ENCODE measurements around the gene KRT6A. TPM values are rescaled to one million over a fixed set of nuclear protein-coding genes. Genes with fewer than 3 reads are reported as not detected.

The KRT6A gene
- total RNA-seq, 2 donors from 2014 or later, result not detected

DNA sequence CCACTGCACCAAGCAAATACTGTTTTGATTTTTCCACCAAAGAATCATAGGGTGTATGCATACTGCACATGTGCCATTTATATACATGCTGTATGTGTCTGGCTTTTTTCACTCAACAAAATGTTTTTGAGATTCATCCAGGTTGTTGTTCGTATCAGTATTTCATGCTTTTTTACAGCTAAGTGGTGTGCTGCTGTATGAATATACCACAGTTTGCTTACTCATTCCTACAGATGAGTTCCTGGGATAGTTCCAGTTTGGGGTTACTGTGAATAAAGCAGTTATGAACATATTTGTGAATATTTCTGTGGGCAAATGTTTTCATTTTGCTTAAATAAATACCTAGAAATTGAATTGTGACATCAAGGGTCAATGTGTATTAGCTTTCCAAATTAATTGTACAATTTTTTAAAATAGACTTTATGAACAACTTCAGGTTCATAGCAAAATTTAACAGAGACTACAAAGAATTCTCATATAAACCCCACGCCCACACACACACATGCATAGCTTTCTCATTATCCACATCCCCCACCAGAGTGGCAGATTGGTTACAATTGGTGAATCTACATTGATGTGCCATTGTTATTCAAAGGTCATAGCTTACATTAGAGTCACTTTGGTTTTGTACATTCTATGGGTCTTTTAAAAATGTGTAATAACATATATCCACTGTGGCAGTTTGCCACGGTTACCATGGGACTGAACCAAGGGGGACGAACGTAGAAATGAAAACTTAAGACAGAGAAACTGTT, 6.9 kb upstream of the KRT6A start:
- TF ChIP-seq, protein P1, sequence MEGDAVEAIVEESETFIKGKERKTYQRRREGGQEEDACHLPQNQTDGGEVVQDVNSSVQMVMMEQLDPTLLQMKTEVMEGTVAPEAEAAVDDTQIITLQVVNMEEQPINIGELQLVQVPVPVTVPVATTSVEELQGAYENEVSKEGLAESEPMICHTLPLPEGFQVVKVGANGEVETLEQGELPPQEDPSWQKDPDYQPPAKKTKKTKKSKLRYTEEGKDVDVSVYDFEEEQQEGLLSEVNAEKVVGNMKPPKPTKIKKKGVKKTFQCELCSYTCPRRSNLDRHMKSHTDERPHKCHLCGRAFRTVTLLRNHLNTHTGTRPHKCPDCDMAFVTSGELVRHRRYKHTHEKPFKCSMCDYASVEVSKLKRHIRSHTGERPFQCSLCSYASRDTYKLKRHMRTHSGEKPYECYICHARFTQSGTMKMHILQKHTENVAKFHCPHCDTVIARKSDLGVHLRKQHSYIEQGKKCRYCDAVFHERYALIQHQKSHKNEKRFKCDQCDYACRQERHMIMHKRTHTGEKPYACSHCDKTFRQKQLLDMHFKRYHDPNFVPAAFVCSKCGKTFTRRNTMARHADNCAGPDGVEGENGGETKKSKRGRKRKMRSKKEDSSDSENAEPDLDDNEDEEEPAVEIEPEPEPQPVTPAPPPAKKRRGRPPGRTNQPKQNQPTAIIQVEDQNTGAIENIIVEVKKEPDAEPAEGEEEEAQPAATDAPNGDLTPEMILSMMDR (IDR thresholded peaks at IDR 0.05), result no peak
- no peak overlapping the region for H3K9ac ChIP-seq (ENCODE audit: low read depth in 2 of 2, low read length in 2 of 2)
- DNase-seq, result no peak
- H3K27me3 ChIP-seq, result no peaks in the 10 kb centered on the region
- H3K9me3 ChIP-seq, result no peaks in the 10 kb centered on the region
- intact Hi-C loops (cut with DNase I), result no loop called here
- no peak overlapping the region for H3K4me3 ChIP-seq
- H3K4me1 ChIP-seq, result no peaks in the 10 kb centered on the region
- H3K36me3 ChIP-seq, result no peaks in the 10 kb centered on the region
- no peak overlapping the region for H3K27ac ChIP-seq

DNA sequence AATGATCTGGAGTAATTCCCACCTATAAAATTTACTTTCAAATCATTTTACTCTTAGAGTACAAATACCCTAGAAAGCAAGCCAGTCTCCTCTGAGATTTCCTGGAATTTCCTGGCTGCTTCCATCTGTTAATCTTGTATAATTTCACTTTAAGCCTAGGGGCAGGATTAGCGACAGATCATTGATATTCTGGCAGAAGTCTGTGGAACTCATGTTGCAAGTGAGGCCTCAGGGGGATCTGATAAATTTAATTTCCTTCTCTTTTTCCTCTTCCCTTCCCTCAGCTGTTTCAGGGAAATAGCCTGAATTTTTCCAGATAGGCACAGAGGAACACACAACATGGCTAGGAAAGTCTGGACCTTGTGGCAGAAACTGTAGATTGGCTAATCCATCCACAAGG, 5.9 kb upstream of the KRT6A start:
- no peak overlapping the region for H3K4me3 ChIP-seq
- no peaks in the 10 kb centered on the region for H3K27me3 ChIP-seq
- no peaks in the 10 kb centered on the region for H3K4me1 ChIP-seq
- no peaks in the 10 kb centered on the region for H3K9me3 ChIP-seq
- H3K9ac ChIP-seq (ENCODE audit: low read depth in 2 of 2, low read length in 2 of 2), result no peak overlapping the region
- no peak for DNase-seq
- H3K36me3 ChIP-seq, result no peaks in the 10 kb centered on the region
- TF ChIP-seq, protein P1 (IDR thresholded peaks at IDR 0.05), result no peak
- intact Hi-C loops (cut with DNase I), result no loop called here
- no peak overlapping the region for H3K27ac ChIP-seq

- H3K4me1 ChIP-seq, result no peaks in the 10 kb centered on the region
- TF ChIP-seq, protein P1 (IDR thresholded peaks at IDR 0.05), result no peak
- H3K9me3 ChIP-seq, result no peaks in the 10 kb centered on the region
- intact Hi-C loops (cut with DNase I), result no loop called here
- H3K9ac ChIP-seq (ENCODE audit: low read depth in 2 of 2, low read length in 2 of 2), result no peak overlapping the region
- H3K36me3 ChIP-seq, result no peaks in the 10 kb centered on the region
- H3K4me3 ChIP-seq, result no peak overlapping the region
- H3K27ac ChIP-seq, result no peak overlapping the region
- H3K27me3 ChIP-seq, result no peaks in the 10 kb centered on the region
- DNase-seq, result no peak
These were observed 4.9 kb upstream of the KRT6A start for GRCh38 chr12:52497975-52498374.

GRCh38 chr12:52496590-52497071, 3.6 kb upstream of the KRT6A start:
- no peaks in the 10 kb centered on the region for H3K36me3 ChIP-seq
- H3K4me1 ChIP-seq, result no peaks in the 10 kb centered on the region
- TF ChIP-seq, protein P1 (IDR thresholded peaks at IDR 0.05), result no peak
- no peaks in the 10 kb centered on the region for H3K27me3 ChIP-seq
- intact Hi-C loops (cut with DNase I), result no loop called here
- H3K4me3 ChIP-seq, result no peak overlapping the region
- H3K27ac ChIP-seq, result no peak overlapping the region
- H3K9me3 ChIP-seq, result no peaks in the 10 kb centered on the region
- no peak for DNase-seq
- H3K9ac ChIP-seq (ENCODE audit: low read depth in 2 of 2, low read length in 2 of 2), result no peak overlapping the region

DNA sequence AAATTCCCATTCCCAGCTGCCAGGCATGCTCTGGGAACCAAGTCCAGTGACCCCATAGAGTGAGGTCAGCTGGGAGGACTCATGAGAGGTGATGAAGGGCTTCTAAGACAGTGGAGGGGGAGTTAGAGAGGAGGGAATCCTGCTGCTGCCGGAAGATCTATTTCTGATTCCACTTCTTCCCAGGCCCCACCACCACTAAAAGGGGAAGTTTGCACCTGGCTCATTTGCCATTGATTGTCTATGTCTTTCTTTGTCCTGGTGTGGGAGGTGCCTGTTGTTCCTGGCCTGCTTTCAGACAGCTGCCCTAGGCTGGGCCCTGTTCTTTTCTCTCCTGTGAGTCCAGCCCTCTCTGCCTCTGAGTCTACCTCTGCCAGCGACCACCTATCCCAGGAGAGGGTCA, 3.0 kb upstream of the KRT6A start:
- no peaks in the 10 kb centered on the region for H3K36me3 ChIP-seq
- H3K4me1 ChIP-seq, result no peaks in the 10 kb centered on the region
- H3K27ac ChIP-seq, result no peak overlapping the region
- no peak overlapping the region for H3K9ac ChIP-seq (ENCODE audit: low read depth in 2 of 2, low read length in 2 of 2)
- no peaks in the 10 kb centered on the region for H3K27me3 ChIP-seq
- H3K4me3 ChIP-seq, result no peak overlapping the region
- no peak for DNase-seq
- intact Hi-C loops (cut with DNase I), result no loop called here
- no peaks in the 10 kb centered on the region for H3K9me3 ChIP-seq
- TF ChIP-seq, protein P1 (IDR thresholded peaks at IDR 0.05), result no peak

Data from colonic mucosa (tissue), 4 donors.